NCI-H524 (cell line): ENCODE results near the gene LKAAEAR1.

Source experiments
- DNase-seq, 2 experiments: peaks; one replicate each; lab custom pipeline; 2025; lab: John Stamatoyannopoulos, UW

LKAAEAR1 gene

DNA sequence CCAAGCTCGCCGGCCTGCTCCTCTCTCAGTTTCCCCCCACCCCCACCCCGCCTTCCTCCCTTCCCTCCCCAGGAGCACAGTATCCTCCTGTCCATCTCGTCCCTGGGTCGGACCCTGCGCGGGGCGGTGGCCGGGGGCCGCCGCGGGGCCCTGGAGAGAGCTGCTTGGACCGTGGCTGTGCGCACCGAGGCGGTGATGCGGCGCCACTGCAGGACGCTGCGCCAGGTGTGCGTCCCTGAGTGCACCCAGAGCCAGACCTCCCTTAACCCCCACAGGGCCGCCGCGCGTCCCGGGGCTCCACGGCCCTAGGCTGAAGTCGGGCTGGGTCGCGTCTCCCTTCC lies 46.0 kb downstream of the LKAAEAR1 start:
- peak in 1 of 2 experiments; percentile 58 for DNase-seq

DNA sequence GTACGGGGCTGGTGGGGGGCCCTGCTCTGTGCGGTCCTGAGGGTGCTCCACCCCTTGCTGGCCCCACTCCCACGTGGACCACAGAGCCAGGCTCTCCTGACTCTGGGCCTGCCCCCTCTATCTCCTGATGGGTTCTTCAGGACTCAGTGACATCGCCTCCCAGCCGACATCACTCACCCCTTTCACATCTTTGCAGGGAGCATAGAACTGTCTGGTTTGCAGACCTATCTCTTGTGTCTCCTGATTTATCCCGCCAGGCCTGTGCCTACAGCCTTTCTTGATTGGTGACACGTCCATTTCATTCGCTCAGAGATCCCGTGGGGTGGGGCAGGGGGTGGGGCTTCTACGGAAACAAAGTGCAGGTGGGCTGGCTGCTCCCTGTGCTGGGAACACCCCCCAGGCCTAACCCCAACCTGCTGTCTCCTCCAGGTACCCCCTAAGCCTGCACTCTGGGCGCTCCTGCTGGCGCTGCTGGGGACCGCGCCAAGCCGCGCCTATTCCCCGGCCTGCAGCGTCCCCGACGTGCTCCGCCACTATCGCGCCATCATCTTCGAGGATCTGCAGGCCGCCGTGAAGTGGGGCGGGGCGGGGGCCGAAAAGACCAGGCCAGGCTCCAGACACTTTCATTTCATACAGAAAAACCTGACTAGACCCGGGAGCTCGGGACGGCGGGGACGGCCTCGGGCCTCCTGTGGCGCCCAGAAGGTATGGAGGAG lies 46.5 kb downstream of the LKAAEAR1 start:
- DNase-seq, result no peak

DNA sequence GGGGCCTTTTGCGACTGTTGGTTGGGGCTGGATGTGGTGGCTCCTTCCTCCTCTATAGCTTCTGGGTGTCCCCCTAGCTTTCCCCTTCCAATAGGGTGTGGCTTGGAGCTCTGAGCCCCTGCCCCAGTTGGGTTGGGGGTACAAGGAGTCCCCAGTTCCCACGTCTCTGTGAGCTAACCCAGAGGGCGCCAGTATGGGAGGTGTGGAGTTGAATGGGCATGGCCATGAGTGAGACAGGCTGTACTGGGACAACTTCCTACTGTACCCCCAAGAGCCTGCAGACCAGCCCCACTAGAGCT lies 47.0 kb downstream of the LKAAEAR1 start:
- DNase-seq, result no peak

DNA sequence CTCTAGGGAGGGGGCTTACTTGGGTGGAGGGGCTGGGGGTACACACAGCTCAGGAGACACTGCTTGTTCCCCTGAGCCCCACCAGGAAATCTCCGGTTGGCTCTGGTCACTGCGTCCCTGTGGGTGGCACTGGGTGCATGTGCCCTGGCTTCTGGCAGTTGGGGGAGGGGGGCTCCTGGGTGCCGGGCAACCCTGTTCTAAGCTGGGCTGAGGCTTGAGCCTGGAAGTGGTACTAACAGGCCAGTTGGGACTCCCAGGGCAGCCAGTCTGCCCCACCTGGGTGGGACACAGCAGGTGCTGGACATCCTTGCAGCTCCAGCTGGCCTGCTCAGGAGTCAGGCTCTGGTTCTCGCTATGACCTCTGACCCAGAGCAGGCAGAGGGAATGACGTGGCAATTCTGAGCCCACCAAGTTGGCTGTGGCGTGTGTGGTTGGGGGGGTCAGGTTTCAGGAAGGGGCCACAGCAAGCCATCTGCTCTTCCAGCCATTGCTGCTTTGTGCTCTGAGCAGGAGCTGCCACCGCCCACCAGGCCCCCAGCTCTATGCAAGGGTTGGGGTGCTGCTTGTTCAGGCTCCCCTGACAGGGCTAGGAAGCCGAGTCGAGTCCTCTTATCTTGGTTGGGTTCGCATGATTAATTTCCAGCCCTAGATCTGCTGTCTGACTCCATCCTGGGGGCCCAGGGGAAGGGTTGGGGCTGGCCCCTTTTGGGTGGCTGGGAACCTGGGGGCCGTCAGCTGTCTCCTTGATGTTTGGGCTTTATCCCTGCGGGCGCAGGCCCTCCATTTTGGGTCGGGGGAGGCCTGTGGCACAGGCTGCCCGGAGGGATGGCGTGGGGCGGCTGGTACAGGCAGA lies 47.6 kb downstream of the LKAAEAR1 start:
- no peak for DNase-seq

DNA sequence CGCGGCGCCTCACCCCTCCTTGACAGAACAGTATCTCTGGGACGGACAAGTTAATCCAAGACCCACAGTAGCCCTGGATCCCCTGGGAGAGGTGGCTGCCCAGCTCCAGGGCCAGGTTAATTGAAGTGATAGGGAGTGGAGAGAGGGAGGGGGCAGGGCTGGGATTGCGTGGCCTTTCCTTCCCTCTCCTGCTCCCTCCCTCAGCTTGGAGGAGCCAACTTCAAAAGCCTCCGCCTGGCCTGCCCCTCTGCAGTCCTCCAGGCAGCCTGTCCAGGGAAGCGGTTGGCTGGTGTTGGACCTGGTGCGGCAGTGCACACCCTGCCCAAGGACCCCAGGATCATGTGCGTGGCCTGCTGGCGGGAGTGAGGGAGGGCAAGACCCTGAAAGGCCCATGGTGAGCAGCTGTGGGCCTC lies 48.3 kb downstream of the LKAAEAR1 start, which contains the start of gene C20orf204:
C20orf204 (plus strand) TSS at position 250 of the 413 bp plus-strand sequence; CDS start at position 392, 142 bp downstream.
- no peak for DNase-seq

DNA sequence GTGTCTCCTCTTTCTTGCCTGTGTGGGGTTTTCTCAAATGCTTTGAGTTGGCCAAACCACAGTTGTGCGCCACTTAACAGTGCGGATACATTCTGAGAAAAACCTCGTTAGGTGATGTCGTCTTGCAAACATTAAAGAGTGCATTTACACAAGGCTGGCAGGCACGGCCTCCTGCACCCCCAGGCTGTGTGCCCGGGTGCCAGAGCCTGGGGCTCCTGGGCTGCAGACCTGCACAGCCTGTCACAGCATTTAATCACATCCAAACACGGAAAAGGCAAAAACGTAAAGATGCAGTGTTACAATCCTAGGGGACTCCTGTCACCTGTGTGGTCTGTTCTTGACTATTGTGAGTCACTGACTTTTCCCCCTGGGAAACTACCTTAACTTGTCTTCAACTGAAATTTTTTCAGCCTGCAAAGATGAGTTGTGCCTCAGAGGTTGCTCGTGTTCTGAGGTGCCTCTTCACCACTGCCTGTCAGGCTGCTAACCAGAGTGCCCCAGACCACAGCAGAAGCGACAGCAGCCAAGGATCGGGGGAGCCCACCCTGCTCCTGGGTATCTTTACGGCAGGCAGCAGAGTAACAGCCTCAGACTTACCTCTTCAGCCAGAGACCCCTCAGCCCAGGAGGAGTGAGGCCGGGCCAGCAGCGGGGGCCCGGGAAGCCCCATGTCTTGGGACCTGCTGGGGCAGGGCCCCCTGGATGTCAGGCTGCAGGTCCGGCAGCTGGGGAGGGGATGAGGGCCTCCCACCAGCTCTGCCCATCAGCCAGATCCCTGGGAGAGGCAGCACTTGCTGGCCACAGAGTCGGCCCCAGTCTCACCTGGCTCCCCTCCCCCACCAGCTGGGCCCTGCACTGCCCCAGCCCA lies 48.9 kb downstream of the LKAAEAR1 start:
- no peak for DNase-seq

DNA sequence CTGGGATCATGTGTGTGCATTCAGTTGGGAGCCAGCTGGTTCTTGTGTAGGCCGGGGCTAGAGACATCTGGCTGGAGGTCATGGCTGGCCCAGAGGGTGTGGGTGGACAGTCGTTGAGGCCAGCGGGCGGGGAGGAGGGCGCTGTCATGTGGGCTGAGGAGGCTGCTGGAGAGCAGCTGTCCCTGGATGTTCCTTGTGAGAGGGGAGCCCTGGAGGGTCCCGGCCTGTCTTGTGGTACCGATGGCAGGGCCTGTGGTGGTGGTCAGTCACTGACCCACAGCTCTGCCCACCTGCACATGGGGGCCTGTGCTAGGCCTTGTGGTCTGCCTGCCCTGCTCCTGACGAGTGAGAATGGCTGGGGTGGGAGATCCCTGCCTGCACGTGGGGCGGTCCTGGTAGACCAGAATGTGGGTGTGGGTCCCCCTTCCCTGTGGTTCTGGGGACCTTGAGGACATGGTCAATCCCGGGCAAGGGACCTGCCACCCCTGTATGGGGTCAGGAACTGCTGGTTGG lies 50.2 kb downstream of the LKAAEAR1 start:
- no peak for DNase-seq
